22Rv1 (cell line): ENCODE data around the gene SOX14.

Source experiments
- H3K27ac ChIP-seq: fragments of 450-650 bp; 2 replicates; pipeline ENCODE4 v1.5.1; 2017
- ZFX ChIP-seq: fragments of 450-650 bp; IDR thresholded peaks from 2 replicates; pipeline ENCODE4 v1.6.1; 2017; ENCODE audit warnings: antibody characterized with exemption, borderline replicate concordance
- TF ChIP-seq, protein P1 (sequence below): fragments of 450-650 bp; IDR thresholded peaks from 2 replicates; pipeline ENCODE4 v1.5.1; 2017; ENCODE audit warnings: mild to moderate bottlenecking

Gene SOX14

DNA sequence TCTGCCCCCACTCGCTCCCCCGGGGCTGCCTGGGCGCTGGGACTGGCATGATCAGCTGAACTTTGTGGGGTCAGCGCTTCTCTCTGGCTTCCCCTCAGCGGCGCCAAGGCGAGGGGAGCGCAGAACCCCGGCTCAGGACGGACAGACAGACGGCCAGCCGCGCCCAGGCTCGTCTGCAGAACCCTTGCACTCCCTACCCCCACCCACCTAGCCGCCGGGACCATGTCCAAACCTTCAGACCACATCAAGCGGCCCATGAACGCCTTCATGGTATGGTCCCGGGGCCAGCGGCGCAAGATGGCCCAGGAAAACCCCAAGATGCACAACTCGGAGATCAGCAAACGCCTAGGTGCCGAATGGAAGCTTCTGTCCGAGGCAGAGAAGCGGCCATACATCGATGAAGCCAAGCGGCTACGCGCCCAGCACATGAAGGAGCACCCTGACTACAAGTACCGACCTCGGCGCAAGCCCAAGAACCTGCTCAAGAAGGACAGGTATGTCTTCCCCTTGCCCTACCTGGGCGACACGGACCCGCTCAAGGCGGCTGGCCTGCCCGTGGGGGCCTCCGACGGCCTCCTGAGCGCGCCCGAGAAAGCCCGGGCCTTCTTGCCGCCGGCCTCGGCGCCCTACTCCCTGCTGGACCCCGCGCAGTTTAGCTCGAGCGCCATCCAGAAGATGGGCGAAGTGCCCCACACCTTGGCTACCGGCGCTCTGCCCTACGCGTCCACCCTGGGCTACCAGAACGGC lies 621 bp downstream of the SOX14 start:
- TF ChIP-seq ZFX: no peak
- TF ChIP-seq, protein P1, sequence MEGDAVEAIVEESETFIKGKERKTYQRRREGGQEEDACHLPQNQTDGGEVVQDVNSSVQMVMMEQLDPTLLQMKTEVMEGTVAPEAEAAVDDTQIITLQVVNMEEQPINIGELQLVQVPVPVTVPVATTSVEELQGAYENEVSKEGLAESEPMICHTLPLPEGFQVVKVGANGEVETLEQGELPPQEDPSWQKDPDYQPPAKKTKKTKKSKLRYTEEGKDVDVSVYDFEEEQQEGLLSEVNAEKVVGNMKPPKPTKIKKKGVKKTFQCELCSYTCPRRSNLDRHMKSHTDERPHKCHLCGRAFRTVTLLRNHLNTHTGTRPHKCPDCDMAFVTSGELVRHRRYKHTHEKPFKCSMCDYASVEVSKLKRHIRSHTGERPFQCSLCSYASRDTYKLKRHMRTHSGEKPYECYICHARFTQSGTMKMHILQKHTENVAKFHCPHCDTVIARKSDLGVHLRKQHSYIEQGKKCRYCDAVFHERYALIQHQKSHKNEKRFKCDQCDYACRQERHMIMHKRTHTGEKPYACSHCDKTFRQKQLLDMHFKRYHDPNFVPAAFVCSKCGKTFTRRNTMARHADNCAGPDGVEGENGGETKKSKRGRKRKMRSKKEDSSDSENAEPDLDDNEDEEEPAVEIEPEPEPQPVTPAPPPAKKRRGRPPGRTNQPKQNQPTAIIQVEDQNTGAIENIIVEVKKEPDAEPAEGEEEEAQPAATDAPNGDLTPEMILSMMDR: no peak
- no peak overlapping the region for H3K27ac ChIP-seq

DNA sequence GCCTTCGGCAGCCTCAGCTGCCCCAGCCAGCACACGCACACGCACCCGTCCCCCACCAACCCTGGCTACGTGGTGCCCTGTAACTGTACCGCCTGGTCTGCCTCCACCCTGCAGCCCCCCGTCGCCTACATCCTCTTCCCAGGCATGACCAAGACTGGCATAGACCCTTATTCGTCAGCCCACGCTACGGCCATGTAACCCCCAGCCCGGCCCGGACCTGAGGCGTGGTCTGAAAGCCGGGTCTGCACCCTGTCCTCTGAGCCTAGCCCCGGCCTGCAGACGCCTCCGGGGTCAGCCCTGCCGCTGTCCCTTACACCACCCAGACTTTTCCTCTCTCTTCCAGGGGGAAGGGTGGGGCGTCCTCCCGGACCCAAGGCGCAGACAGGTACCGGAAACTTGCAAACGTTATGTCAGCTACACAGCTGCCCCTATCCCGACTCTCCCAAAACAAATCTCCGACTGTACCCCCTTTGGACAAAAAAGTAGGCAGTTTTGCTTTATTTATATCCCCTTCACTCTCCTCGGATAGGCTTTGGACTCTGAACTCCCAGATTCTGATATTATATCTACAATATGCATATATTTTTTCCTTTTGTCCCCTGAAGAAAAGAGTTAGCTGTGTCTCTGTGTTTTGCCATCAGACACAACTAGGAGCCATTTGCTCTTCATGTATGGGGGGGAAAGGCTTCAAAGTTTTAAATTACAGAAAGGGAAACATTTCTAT lies 1.4 kb downstream of the SOX14 start:
- no peak overlapping the region for H3K27ac ChIP-seq
- TF ChIP-seq, protein P1: no peak
- no peak for TF ChIP-seq ZFX

DNA sequence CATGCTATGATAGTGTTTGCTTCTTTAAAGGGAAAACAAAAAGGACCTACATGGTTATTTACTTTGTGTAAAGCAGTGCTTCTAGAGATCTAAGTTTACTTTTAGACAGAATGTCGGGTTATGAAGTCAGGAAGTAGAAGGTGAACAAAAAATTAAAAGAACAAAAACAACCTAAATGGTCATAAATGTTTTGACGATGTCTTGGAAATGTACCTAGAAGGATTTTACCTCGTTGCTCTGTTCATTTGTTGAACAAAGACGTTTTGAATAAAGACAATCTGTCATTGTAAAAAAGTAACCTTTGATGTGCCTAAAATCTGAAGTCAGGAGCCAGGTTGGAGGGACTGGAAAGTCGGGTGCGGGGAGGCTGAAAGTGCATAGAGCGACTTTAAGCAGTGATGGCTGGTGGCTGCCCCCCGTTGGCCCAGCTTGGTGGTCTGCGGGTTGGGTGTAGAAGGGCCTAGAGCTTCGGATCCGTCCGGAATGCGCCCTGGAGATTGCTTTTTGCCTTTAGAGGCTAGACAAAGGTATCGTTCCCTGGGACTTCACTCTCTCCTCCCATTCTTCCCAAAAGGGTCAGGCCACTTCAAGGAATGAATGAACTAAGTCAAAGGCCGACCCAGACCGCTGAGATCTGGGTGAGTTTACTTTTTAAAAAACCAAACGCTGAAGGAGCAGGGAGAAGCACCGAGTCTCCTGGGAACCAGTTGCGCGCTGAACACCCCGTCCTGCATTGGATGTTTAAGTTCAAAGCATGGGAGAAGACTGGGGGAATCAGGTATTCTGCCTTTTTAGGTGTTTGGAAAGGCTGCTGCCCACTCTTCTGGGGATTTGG lies 2.1 kb downstream of the SOX14 start:
- TF ChIP-seq, protein P1: no peak
- no peak for TF ChIP-seq ZFX
- H3K27ac ChIP-seq: no peak overlapping the region

DNA sequence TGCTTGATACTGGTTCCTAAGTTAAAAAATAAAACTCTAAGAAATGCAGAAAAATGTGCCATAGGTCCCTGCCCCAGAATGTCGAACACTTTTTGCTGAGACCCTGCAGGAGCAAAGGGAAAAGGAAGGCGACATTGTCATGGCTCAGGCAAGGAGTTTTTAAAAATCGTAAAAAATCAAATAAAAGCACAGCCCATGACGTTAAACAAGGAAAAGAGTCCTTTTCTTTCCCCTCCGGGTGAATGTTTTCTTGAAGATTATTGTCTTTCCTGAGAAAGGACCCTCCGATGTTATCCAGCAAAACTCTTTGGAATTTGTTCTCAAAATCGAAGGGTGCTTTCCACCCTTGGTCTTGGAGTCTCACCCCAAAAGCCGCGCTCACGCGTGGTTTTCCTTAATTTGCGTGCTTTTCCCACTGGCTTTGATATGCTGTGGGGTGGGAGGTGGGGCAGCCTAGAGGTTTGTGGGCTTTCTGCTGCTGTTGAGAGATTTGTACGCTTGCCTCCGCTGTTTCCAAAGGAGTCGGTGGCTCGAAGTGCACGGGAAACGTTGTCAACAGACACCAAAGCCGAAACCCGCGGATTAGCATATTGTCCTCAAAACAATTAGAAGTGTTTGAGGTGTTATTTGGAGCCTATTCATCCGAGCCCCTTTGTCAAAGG lies 2.9 kb downstream of the SOX14 start:
- TF ChIP-seq, protein P1: no peak
- no peak for TF ChIP-seq ZFX
- no peak overlapping the region for H3K27ac ChIP-seq

DNA sequence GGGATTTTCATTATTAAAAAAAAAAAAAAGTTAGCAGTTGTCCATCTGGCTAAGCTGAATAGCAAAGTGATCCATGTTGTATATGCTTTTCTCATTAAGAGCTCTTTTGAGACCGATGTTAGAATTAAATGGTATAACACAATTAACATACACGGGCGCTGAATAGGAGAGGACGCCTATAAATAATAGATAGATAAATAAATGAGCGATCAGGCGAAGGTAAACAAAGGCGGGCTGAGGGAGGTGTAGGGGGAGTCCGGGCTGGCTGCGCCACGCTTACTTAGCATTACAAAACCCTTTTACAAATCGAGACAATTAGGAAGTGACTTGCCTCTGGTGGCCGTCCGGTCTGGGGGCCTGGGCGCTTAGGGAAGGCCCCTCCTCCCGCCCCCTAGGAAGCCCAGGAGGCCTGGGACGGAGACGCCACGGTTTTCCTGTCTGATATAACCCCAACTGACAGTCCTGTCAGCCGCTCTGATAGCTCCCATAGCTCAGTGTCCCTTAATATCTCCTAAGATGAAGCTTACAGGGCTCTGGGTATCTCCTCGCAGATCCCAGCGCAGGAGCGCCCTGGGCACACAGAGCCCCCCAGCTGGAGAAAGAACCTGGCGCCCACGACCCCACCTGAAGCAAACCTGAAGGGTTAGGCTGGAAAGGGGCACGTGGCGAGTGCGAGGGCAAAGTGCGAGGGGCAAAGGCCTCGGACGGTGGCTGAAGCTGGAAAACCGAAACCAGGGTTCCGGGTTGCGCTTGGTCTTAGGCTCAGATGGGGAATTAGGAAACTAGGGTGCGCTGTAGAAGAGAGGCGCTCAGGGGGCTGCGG lies 3.6 kb downstream of the SOX14 start:
- TF ChIP-seq ZFX: no peak
- TF ChIP-seq, protein P1: no peak
- no peak overlapping the region for H3K27ac ChIP-seq
